GM18519 (cell line): ENCODE measurements around the gene JAML.
A peak's percentile ranks its signal among the peaks of the same experiment; 100 is the strongest.

Source experiments
- ATAC-seq: cut with Tn5 transposase; IDR thresholded peaks from one replicate; pipeline ENCODE4 v1.9.1; 2021; ENCODE audit warnings: mild to moderate bottlenecking, moderate library complexity; ENCODE audit not compliant: unreplicated experiment, low FRiP score

JAML gene

GRCh38 chr11:118240999-118241763 is 16.4 kb upstream of the JAML start:
- ATAC-seq, result peak; percentile 77

- no peak for ATAC-seq
Observed at GRCh38 chr11:118239509-118240205, 14.8 kb upstream of the JAML start.

GRCh38 chr11:118238929-118239328 is 14.1 kb upstream of the JAML start:
- no peak for ATAC-seq

GRCh38 chr11:118238421-118238820 is 13.6 kb upstream of the JAML start:
- no peak for ATAC-seq

GRCh38 chr11:118236170-118236569 is 11.4 kb upstream of the JAML start:
- no peak for ATAC-seq

GRCh38 chr11:118234833-118235232 is 10.0 kb upstream of the JAML start:
- no peak for ATAC-seq

- no peak for ATAC-seq
Observed at GRCh38 chr11:118233850-118234249, 9.0 kb upstream of the JAML start.

- ATAC-seq, result no peak
Observed at GRCh38 chr11:118233377-118233776, 8.6 kb upstream of the JAML start.

GRCh38 chr11:118232659-118233058 is 7.8 kb upstream of the JAML start:
- ATAC-seq, result no peak

GRCh38 chr11:118231461-118231860 is 6.7 kb upstream of the JAML start:
- ATAC-seq, result no peak

GRCh38 chr11:118230088-118230487 is 5.3 kb upstream of the JAML start:
- no peak for ATAC-seq

GRCh38 chr11:118229274-118229847 is 4.5 kb upstream of the JAML start:
- ATAC-seq, result no peak

- ATAC-seq, result peak; percentile 33
Observed at GRCh38 chr11:118227865-118228785, 3.3 kb upstream of the JAML start.

GRCh38 chr11:118226781-118227180 is 2.0 kb upstream of the JAML start:
- no peak for ATAC-seq

GRCh38 chr11:118226296-118226695 is 1.5 kb upstream of the JAML start:
- no peak for ATAC-seq

GRCh38 chr11:118223992-118224391 is 819 bp downstream of the JAML start:
- no peak for ATAC-seq

GRCh38 chr11:118223570-118223969 is 1.2 kb downstream of the JAML start:
- ATAC-seq, result no peak

GRCh38 chr11:118222437-118222836 is 2.4 kb downstream of the JAML start:
- ATAC-seq, result no peak

GRCh38 chr11:118221419-118221818 is 3.4 kb downstream of the JAML start:
- no peak for ATAC-seq

- no peak for ATAC-seq
Observed at GRCh38 chr11:118219732-118220131, 5.1 kb downstream of the JAML start.

- ATAC-seq, result no peak
Observed at GRCh38 chr11:118219244-118219643, 5.6 kb downstream of the JAML start.
